Measurements from ENCODE around the gene CDYL2. TPM values are rescaled to one million over a fixed set of nuclear protein-coding genes. Genes with fewer than 3 reads are reported as not detected.

CDYL2 gene
- total RNA-seq, 6 donors from 2014 or later, result 6.0 to 16.7 (median 8.0) TPM

DNA sequence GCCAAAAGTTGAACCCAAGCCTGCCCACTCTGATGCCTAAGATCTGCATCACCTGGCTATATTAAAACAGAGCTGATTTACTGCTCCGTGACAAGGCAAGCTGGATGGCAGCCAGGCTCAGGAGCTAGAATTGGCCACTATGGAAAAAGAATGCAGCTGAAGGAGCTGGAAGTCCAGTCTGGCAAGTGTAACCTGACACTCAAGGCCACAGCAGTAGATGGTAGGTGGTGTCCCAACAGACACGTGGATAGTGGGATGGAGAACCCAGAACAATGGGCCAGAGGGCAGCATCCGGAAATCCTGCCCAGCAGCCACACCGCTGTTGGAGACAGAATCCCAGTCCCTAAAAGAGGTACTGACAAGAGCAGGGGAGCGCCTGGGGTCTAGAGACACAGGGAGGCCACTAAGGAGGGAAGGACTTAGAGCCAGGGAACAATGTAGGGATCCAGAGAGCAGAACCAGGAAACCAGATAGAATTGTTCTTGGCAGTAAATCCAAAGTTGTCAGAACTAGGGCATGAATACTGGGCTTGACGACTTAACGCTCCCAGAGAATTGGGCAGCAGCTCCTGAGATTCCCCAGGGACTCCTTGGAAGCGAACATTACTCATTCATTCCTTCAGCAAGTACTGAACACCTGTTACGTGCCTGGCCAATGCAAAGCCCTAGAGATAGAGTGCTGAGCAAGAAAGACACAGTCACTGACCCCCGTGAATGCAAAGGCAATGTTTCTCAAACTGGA is 85.7 kb downstream of the CDYL2 start:
- ATAC-seq (ENCODE audit: low FRiP score in 2 of 2), result no peak
- Histone ChIP-seq H3K36me3 (no peaks in the 10 kb centered on the region), H3K4me3 (no peak overlapping the region), H3K27me3 (no peaks in the 10 kb centered on the region), H3K9me3 (peaks cover 0 to 12% (median 0%) of the 10 kb centered on the region in 4 donors), H3K4me1 (peaks cover 0 to 3% (median 0%) of the 10 kb centered on the region in 4 donors), H3K27ac (no peak overlapping the region)
- 77 to 80% methylated on average over 10 of the region's 10 CpGs for WGBS, 2 donors
- TF ChIP-seq, protein P1, sequence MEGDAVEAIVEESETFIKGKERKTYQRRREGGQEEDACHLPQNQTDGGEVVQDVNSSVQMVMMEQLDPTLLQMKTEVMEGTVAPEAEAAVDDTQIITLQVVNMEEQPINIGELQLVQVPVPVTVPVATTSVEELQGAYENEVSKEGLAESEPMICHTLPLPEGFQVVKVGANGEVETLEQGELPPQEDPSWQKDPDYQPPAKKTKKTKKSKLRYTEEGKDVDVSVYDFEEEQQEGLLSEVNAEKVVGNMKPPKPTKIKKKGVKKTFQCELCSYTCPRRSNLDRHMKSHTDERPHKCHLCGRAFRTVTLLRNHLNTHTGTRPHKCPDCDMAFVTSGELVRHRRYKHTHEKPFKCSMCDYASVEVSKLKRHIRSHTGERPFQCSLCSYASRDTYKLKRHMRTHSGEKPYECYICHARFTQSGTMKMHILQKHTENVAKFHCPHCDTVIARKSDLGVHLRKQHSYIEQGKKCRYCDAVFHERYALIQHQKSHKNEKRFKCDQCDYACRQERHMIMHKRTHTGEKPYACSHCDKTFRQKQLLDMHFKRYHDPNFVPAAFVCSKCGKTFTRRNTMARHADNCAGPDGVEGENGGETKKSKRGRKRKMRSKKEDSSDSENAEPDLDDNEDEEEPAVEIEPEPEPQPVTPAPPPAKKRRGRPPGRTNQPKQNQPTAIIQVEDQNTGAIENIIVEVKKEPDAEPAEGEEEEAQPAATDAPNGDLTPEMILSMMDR (IDR thresholded peaks at IDR 0.05), result no peak
- TF ChIP-seq EP300 (IDR thresholded peaks at IDR 0.05) (no peak), POLR2A (IDR thresholded peaks at IDR 0.05) (no peak), POLR2AphosphoS5 (IDR thresholded peaks at IDR 0.05) (no peak)
- DNase-seq, result peak in 1 of 2 donors; percentile 40

DNA sequence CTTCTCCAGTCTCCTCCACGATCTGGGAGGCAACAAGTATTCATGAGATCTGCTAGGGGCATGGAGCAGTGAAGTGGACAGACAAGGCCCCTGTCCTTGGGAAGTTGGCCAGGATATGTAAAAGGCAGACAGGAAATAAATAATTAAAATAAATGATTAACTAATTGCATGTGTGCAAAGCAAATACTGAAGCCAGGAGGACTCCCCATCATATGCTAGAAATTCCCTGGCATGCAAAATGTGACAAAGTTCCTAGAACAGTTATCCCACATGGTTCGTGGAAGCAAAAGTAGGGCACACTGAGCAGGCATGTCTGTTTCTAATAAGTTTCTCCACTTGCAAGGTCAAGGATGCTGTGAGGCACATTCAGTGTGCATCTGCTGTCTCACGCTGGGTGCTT is 86.8 kb downstream of the CDYL2 start:
- Histone ChIP-seq H3K27ac (no peak overlapping the region), H3K4me1 (peaks cover 0 to 3% (median 0%) of the 10 kb centered on the region in 4 donors), H3K4me3 (no peak overlapping the region), H3K27me3 (no peaks in the 10 kb centered on the region), H3K9me3 (peaks cover 0 to 4% (median 0%) of the 10 kb centered on the region in 4 donors), H3K36me3 (no peaks in the 10 kb centered on the region)
- TF ChIP-seq POLR2A (IDR thresholded peaks at IDR 0.05) (no peak), EP300 (IDR thresholded peaks at IDR 0.05) (no peak), POLR2AphosphoS5 (IDR thresholded peaks at IDR 0.05) (no peak)
- TF ChIP-seq, protein P1 (IDR thresholded peaks at IDR 0.05), result no peak
- DNase-seq (no peak), ATAC-seq (ENCODE audit: low FRiP score in 2 of 2) (no peak)
- WGBS, 2 donors, result 65 to 85% methylated on average over 3 of the region's 3 CpGs

DNA sequence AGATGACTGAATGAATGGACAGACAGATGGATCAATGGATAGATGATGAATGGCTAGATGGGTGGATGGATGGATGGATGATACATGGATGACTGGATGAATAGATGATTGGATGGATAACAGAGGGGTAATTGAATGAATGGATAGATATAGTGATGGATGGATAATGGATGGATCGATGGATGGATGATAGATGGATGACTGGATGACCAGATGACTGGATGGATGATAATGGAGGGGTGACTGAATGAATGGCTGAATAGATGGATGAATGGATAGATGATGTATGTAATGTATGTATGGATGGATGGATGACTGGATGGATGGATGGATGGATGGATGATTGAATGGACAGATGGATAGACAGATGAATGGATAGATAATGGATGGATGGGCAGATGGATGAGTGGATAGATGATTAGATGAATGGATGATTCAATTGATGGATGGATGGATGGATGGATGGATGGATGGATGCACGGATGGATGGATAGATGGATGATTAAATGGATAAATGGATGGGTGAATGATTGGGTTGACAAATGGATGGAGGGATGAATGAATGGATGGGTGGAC is 87.7 kb downstream of the CDYL2 start:
- no peaks in the 10 kb centered on the region for H3K9me3 ChIP-seq
- H3K27ac ChIP-seq, result no peak overlapping the region
- DNase-seq (no peak), ATAC-seq (ENCODE audit: low FRiP score in 2 of 2) (no peak)
- H3K4me1 ChIP-seq, result peaks cover 0 to 3% (median 0%) of the 10 kb centered on the region in 4 donors
- H3K27me3 ChIP-seq, result no peaks in the 10 kb centered on the region
- TF ChIP-seq EP300 (IDR thresholded peaks at IDR 0.05) (no peak), POLR2AphosphoS5 (IDR thresholded peaks at IDR 0.05) (no peak), POLR2A (IDR thresholded peaks at IDR 0.05) (no peak)
- TF ChIP-seq, protein P1 (IDR thresholded peaks at IDR 0.05), result no peak
- H3K36me3 ChIP-seq, result no peaks in the 10 kb centered on the region
- no peak overlapping the region for H3K4me3 ChIP-seq
- WGBS, 2 donors, result 88% methylated on average over 2 of the region's 2 CpGs

DNA sequence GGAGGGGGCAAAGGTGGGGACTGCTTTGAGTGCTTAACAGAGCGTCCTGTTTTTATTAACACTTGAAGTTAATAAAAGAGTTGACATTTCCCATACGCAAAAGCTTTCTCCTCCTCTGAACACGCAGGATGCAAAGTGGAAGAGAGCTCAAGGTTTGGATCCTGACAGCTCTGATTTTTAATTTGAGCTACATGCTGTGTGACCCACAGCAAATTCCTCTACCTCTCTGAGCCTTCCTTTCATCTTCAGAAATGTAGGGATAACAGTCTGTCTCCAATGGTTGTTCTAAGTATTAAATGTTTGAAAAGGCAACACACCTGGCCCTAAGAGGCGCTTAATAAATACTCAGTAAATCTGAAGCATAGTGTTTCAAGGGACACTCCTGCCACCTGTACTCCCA is 93.0 kb downstream of the CDYL2 start:
- no peaks in the 10 kb centered on the region for H3K36me3 ChIP-seq
- ATAC-seq (ENCODE audit: low FRiP score in 2 of 2), result no peak
- H3K27me3 ChIP-seq, result no peaks in the 10 kb centered on the region
- no peak for TF ChIP-seq POLR2AphosphoS5 (IDR thresholded peaks at IDR 0.05)
- TF ChIP-seq POLR2A (IDR thresholded peaks at IDR 0.05), result no peak
- TF ChIP-seq, protein P1 (IDR thresholded peaks at IDR 0.05), result no peak
- no peaks in the 10 kb centered on the region for H3K9me3 ChIP-seq
- no peaks in the 10 kb centered on the region for H3K4me1 ChIP-seq
- DNase-seq, result no peak
- no peak overlapping the region for H3K27ac ChIP-seq
- H3K4me3 ChIP-seq, result no peak overlapping the region
- WGBS, 2 donors, result 82 to 96% methylated on average over 4 of the region's 4 CpGs
